ENCODE results near the gene SLC5A12. TPM values are rescaled to one million over a fixed set of nuclear protein-coding genes. Genes with fewer than 3 reads are reported as not detected.

SLC5A12 gene
- total RNA-seq (2014; rRNA removed; shearing (Covaris generic); ENCODE audit: low replicate concordance): not detected in 2 replicates

DNA sequence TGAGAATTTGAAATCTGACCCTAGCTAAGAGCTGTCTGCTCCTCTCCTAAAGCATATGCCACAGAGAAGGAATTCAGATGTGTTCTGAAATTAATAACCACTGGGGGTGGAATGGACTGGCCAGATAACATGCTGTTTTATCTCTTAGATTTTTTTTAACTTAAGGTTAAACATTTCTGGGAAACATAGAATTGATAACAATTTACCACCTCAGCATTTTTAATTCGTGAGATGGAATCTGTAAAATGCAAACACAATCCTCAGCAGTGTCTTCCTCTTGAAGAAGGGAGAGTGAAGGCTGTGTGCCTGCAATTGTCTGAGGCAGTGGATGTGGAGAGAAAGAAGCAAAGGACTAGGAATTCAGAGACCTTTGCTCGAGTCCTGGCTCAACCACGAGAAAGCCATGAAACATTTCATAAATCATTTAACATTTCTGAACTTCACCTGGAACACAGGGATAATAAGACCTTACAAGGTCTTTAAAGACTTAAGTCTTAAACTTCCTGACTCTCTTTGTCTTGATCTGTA, at the start of gene SLC5A12:
SLC5A12 (minus strand) TSS at position 113 of the 528 bp plus-strand sequence. CDS start 346 bp downstream, outside the sequence.
- no peak within 1 kb of the TSS for H3K9ac ChIP-seq (ENCODE audit: low read length)
- H3K36me3 ChIP-seq (ENCODE audit: insufficient read depth, low read length): no peaks in the 10 kb centered on the region
- H3K79me2 ChIP-seq (ENCODE audit: low read length): no peaks in the 10 kb centered on the region
- no peak within 1 kb of the TSS for H3K4me2 ChIP-seq (ENCODE audit: low read depth, low read length, poor library complexity, severe bottlenecking)
- no peak within 1 kb of the TSS for H2AFZ ChIP-seq (ENCODE audit: low read length)
- H4K20me1 ChIP-seq (ENCODE audit: insufficient read depth, low read depth, low read length): no peaks in the 10 kb centered on the region
- no peaks in the 10 kb centered on the region for H3K9me2 ChIP-seq (replicated peaks; ENCODE audit: insufficient read depth, low read length)
- no peaks in the 10 kb centered on the region for H3K27me3 ChIP-seq (ENCODE audit: low read length)
- no peak for DNase-seq
- no peak within 1 kb of the TSS for H3K27ac ChIP-seq (ENCODE audit: low read length)
- H3K9me3 ChIP-seq (ENCODE audit: low read length): no peaks in the 10 kb centered on the region
- H3K4me3 ChIP-seq (ENCODE audit: low read length): no peak within 1 kb of the TSS
- no peaks in the 10 kb centered on the region for H3K4me1 ChIP-seq (ENCODE audit: low read length)

DNA sequence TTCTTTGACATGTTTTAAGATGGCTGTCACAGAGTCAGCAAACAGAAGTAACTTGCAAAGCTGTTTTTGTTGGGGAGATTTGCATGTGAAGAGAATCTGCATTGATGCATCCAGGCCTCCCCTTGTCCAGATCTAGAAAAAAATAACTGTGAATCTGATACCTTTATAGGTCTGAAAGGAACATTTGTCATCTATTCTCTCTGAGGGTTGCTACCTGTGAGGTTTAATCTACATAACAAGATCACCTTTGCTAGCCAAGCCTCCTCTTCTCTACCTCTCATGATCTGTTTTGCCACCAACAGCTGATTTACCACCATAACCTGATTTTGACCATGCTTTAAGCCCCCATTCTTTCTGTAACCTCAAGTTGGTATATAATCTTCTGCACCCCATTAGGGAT, 47.2 kb upstream of the SLC5A12 start:
- H3K4me1 ChIP-seq (ENCODE audit: low read length): no peaks in the 10 kb centered on the region
- no peaks in the 10 kb centered on the region for H3K79me2 ChIP-seq (ENCODE audit: low read length)
- H3K4me2 ChIP-seq (ENCODE audit: low read depth, low read length, poor library complexity, severe bottlenecking): no peak overlapping the region

GRCh38 chr11:26767060-26767459, 45.2 kb upstream of the SLC5A12 start:
- H3K36me3 ChIP-seq (ENCODE audit: insufficient read depth, low read length): no peaks in the 10 kb centered on the region
- no peaks in the 10 kb centered on the region for H3K4me1 ChIP-seq (ENCODE audit: low read length)
- H3K79me2 ChIP-seq (ENCODE audit: low read length): no peaks in the 10 kb centered on the region
- no peaks in the 10 kb centered on the region for H4K20me1 ChIP-seq (ENCODE audit: insufficient read depth, low read depth, low read length)
- H3K27ac ChIP-seq (ENCODE audit: low read length): no peak overlapping the region
- H3K4me3 ChIP-seq (ENCODE audit: low read length): no peak overlapping the region
- no peak overlapping the region for H3K4me2 ChIP-seq (ENCODE audit: low read depth, low read length, poor library complexity, severe bottlenecking)
- H3K9me3 ChIP-seq (ENCODE audit: low read length): no peaks in the 10 kb centered on the region
- no peaks in the 10 kb centered on the region for H3K9me2 ChIP-seq (replicated peaks; ENCODE audit: insufficient read depth, low read length)
- H3K9ac ChIP-seq (ENCODE audit: low read length): no peak overlapping the region
- H3K27me3 ChIP-seq (ENCODE audit: low read length): no peaks in the 10 kb centered on the region
- no peak overlapping the region for H2AFZ ChIP-seq (ENCODE audit: low read length)
- no peak for DNase-seq

More for the DNA sequence above, 47.2 kb upstream of the SLC5A12 start:
- Histone ChIP-seq H3K27me3 (ENCODE audit: low read length) (no peaks in the 10 kb centered on the region), H4K20me1 (ENCODE audit: insufficient read depth, low read depth, low read length) (no peaks in the 10 kb centered on the region), H3K9me2 (replicated peaks; ENCODE audit: insufficient read depth, low read length) (no peaks in the 10 kb centered on the region), H3K27ac (ENCODE audit: low read length) (no peak overlapping the region), H3K9me3 (ENCODE audit: low read length) (no peaks in the 10 kb centered on the region), H2AFZ (ENCODE audit: low read length) (no peak overlapping the region), H3K9ac (ENCODE audit: low read length) (no peak overlapping the region), H3K4me3 (ENCODE audit: low read length) (no peak overlapping the region), H3K36me3 (ENCODE audit: insufficient read depth, low read length) (no peaks in the 10 kb centered on the region)
- DNase-seq: no peak

- H3K27ac ChIP-seq (ENCODE audit: low read length): no peak overlapping the region
- H2AFZ ChIP-seq (ENCODE audit: low read length): no peak overlapping the region
- no peak overlapping the region for H3K4me2 ChIP-seq (ENCODE audit: low read depth, low read length, poor library complexity, severe bottlenecking)
- no peak overlapping the region for H3K4me3 ChIP-seq (ENCODE audit: low read length)
- no peaks in the 10 kb centered on the region for H3K79me2 ChIP-seq (ENCODE audit: low read length)
- DNase-seq: no peak
- peaks cover 10% of the 10 kb centered on the region for H3K4me1 ChIP-seq (ENCODE audit: low read length)
- H3K27me3 ChIP-seq (ENCODE audit: low read length): no peaks in the 10 kb centered on the region
- H3K36me3 ChIP-seq (ENCODE audit: insufficient read depth, low read length): no peaks in the 10 kb centered on the region
- no peak overlapping the region for H3K9ac ChIP-seq (ENCODE audit: low read length)
- H4K20me1 ChIP-seq (ENCODE audit: insufficient read depth, low read depth, low read length): no peaks in the 10 kb centered on the region
- no peaks in the 10 kb centered on the region for H3K9me3 ChIP-seq (ENCODE audit: low read length)
- H3K9me2 ChIP-seq (replicated peaks; ENCODE audit: insufficient read depth, low read length): no peaks in the 10 kb centered on the region
Measured at GRCh38 chr11:26765323-26765722, 43.5 kb upstream of the SLC5A12 start.

DNA sequence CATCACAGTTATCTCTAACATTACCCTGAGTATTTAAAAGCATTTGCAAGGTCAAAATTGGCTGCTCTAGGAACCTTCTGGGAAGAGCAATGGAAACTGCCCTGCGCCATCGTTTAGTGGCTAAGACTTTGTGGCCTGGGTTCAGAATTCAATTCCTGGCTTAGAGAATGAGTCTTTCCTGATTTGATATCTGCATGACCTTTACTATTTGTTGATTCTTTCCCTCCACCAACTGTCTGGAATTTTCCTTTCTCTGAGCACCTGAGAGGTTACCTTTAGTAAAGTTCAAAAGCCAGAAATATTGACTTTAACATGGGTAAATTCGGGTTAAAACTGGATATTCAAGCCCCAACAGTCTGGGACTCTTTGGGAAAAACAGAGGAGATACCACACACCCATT, 43.0 kb upstream of the SLC5A12 start:
- H3K4me1 ChIP-seq (ENCODE audit: low read length): peaks cover 10% of the 10 kb centered on the region
- H3K9me2 ChIP-seq (replicated peaks; ENCODE audit: insufficient read depth, low read length): no peaks in the 10 kb centered on the region
- no peaks in the 10 kb centered on the region for H3K27me3 ChIP-seq (ENCODE audit: low read length)
- no peak overlapping the region for H3K27ac ChIP-seq (ENCODE audit: low read length)
- no peak overlapping the region for H3K4me2 ChIP-seq (ENCODE audit: low read depth, low read length, poor library complexity, severe bottlenecking)
- no peaks in the 10 kb centered on the region for H3K36me3 ChIP-seq (ENCODE audit: insufficient read depth, low read length)
- no peak overlapping the region for H3K9ac ChIP-seq (ENCODE audit: low read length)
- H2AFZ ChIP-seq (ENCODE audit: low read length): no peak overlapping the region
- no peaks in the 10 kb centered on the region for H4K20me1 ChIP-seq (ENCODE audit: insufficient read depth, low read depth, low read length)
- DNase-seq: no peak
- no peaks in the 10 kb centered on the region for H3K9me3 ChIP-seq (ENCODE audit: low read length)
- no peaks in the 10 kb centered on the region for H3K79me2 ChIP-seq (ENCODE audit: low read length)
- H3K4me3 ChIP-seq (ENCODE audit: low read length): no peak overlapping the region

GRCh38 chr11:26764315-26764714, 42.5 kb upstream of the SLC5A12 start:
- Histone ChIP-seq H3K9me2 (replicated peaks; ENCODE audit: insufficient read depth, low read length) (no peaks in the 10 kb centered on the region), H4K20me1 (ENCODE audit: insufficient read depth, low read depth, low read length) (no peaks in the 10 kb centered on the region), H3K79me2 (ENCODE audit: low read length) (no peaks in the 10 kb centered on the region), H2AFZ (ENCODE audit: low read length) (no peak overlapping the region), H3K4me2 (ENCODE audit: low read depth, low read length, poor library complexity, severe bottlenecking) (no peak overlapping the region), H3K27ac (ENCODE audit: low read length) (no peak overlapping the region), H3K4me1 (ENCODE audit: low read length) (peaks cover 10% of the 10 kb centered on the region), H3K9ac (ENCODE audit: low read length) (no peak overlapping the region), H3K9me3 (ENCODE audit: low read length) (no peaks in the 10 kb centered on the region), H3K4me3 (ENCODE audit: low read length) (no peak overlapping the region), H3K36me3 (ENCODE audit: insufficient read depth, low read length) (no peaks in the 10 kb centered on the region), H3K27me3 (ENCODE audit: low read length) (no peaks in the 10 kb centered on the region)
- DNase-seq: no peak

DNA sequence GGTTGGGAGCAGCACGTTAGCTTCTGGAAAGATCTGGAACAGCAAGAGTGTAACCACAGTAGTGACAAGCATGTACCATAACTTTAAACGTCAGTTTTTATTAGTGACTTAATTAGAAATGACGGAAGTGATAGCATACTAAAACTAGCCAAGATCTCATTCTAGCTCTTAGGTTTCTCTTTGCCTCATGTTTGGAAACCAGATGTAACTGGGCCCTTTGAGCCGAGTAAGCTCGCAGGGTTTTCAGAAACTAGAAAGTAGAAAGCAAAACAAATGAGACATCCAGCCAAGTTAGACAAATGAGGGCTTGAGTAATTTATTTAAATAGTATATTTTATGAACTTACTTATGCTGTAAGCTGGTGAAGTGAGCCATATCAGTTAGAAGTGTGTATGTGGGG, 40.2 kb upstream of the SLC5A12 start:
- H3K4me1 ChIP-seq (ENCODE audit: low read length): peaks cover 10% of the 10 kb centered on the region
- H3K9me3 ChIP-seq (ENCODE audit: low read length): no peaks in the 10 kb centered on the region
- H4K20me1 ChIP-seq (ENCODE audit: insufficient read depth, low read depth, low read length): no peaks in the 10 kb centered on the region
- H3K4me3 ChIP-seq (ENCODE audit: low read length): no peak overlapping the region
- no peaks in the 10 kb centered on the region for H3K9me2 ChIP-seq (replicated peaks; ENCODE audit: insufficient read depth, low read length)
- H3K27me3 ChIP-seq (ENCODE audit: low read length): no peaks in the 10 kb centered on the region
- no peak overlapping the region for H3K9ac ChIP-seq (ENCODE audit: low read length)
- no peaks in the 10 kb centered on the region for H3K36me3 ChIP-seq (ENCODE audit: insufficient read depth, low read length)
- no peak overlapping the region for H3K27ac ChIP-seq (ENCODE audit: low read length)
- no peak overlapping the region for H2AFZ ChIP-seq (ENCODE audit: low read length)
- no peak overlapping the region for H3K4me2 ChIP-seq (ENCODE audit: low read depth, low read length, poor library complexity, severe bottlenecking)
- no peaks in the 10 kb centered on the region for H3K79me2 ChIP-seq (ENCODE audit: low read length)
- DNase-seq: no peak

DNA sequence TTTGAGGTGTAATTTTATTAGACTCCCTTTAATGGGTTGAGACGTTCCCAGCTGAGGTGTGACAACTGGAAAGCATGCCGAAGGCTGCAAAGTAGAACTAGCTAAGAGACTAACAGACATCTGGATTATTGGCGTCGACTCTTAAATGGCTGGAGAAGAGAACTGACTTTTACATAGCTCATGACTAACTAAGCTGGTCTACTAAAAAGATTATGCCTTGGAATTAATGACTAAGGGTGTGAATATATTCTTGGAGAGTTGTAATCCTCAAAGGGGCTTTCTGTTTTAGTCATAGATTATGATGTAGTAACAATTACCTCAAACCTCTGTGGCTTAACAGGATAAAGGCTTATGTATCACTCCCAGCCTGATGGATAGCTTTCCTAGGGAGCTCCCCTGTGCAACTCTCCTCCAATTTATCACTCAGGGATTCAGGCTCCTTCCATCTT, 39.5 kb upstream of the SLC5A12 start:
- no peaks in the 10 kb centered on the region for H3K36me3 ChIP-seq (ENCODE audit: insufficient read depth, low read length)
- H3K9me2 ChIP-seq (replicated peaks; ENCODE audit: insufficient read depth, low read length): no peaks in the 10 kb centered on the region
- H2AFZ ChIP-seq (ENCODE audit: low read length): no peak overlapping the region
- no peak overlapping the region for H3K27ac ChIP-seq (ENCODE audit: low read length)
- no peaks in the 10 kb centered on the region for H4K20me1 ChIP-seq (ENCODE audit: insufficient read depth, low read depth, low read length)
- H3K27me3 ChIP-seq (ENCODE audit: low read length): no peaks in the 10 kb centered on the region
- peaks cover 10% of the 10 kb centered on the region for H3K4me1 ChIP-seq (ENCODE audit: low read length)
- no peak for DNase-seq
- no peak overlapping the region for H3K4me2 ChIP-seq (ENCODE audit: low read depth, low read length, poor library complexity, severe bottlenecking)
- no peaks in the 10 kb centered on the region for H3K79me2 ChIP-seq (ENCODE audit: low read length)
- H3K9ac ChIP-seq (ENCODE audit: low read length): no peak overlapping the region
- H3K9me3 ChIP-seq (ENCODE audit: low read length): no peaks in the 10 kb centered on the region
- H3K4me3 ChIP-seq (ENCODE audit: low read length): no peak overlapping the region

Measured in Karpas-422 (cell line).